DMS153 treated with DMSO at 0.1 percent for 48 hours (cell line): ENCODE data around the gene NOTCH1.

Source experiments
- DNase-seq: peaks from one replicate; lab custom pipeline; 2025; ENCODE audit not compliant: unreplicated experiment; lab: John Stamatoyannopoulos, UW

NOTCH1 gene

GRCh38 chr9:136486131-136486530 lies 59.7 kb downstream of the NOTCH1 start:
- DNase-seq: no peak

- DNase-seq: peak; percentile 42
Observed at GRCh38 chr9:136485049-136486045, 60.5 kb downstream of the NOTCH1 start.

- no peak for DNase-seq
Observed at GRCh38 chr9:136484153-136485048, 61.4 kb downstream of the NOTCH1 start.

GRCh38 chr9:136483589-136484152 lies 62.2 kb downstream of the NOTCH1 start:
- DNase-seq: peak; percentile 74

GRCh38 chr9:136482793-136483588 lies 62.9 kb downstream of the NOTCH1 start, which contains the start of gene SEC16A:
Gene SEC16A (minus strand): TSS chr9:136483040. CDS start chr9:136477615, 5,425 bp downstream.
- DNase-seq: peak; percentile 100

GRCh38 chr9:136482046-136482792 lies 63.6 kb downstream of the NOTCH1 start:
- no peak for DNase-seq

GRCh38 chr9:136481558-136481957 lies 64.3 kb downstream of the NOTCH1 start:
- DNase-seq: no peak

- no peak for DNase-seq
Observed at GRCh38 chr9:136476369-136477150, 69.3 kb downstream of the NOTCH1 start.

- no peak for DNase-seq
Observed at GRCh38 chr9:136474974-136475865, 70.6 kb downstream of the NOTCH1 start.

GRCh38 chr9:136474021-136474640 lies 71.7 kb downstream of the NOTCH1 start:
- no peak for DNase-seq

- DNase-seq: no peak
Observed at GRCh38 chr9:136473354-136473721, 72.5 kb downstream of the NOTCH1 start.

GRCh38 chr9:136472640-136473353 lies 73.1 kb downstream of the NOTCH1 start:
- DNase-seq: no peak

GRCh38 chr9:136471802-136472487 lies 73.9 kb downstream of the NOTCH1 start:
- no peak for DNase-seq

- no peak for DNase-seq
Observed at GRCh38 chr9:136470792-136471469, 74.9 kb downstream of the NOTCH1 start.

- DNase-seq: no peak
Observed at GRCh38 chr9:136470356-136470755, 75.5 kb downstream of the NOTCH1 start.

GRCh38 chr9:136467766-136468165 lies 78.1 kb downstream of the NOTCH1 start:
- DNase-seq: no peak
